ENCODE results near the gene LRRC70. TPM values are rescaled to one million over a fixed set of nuclear protein-coding genes. Genes with fewer than 3 reads are reported as not detected.

The LRRC70 gene
- total RNA-seq, 4 donors from 2014 or later, result 1.0 to 3.6 (median 2.3) TPM

DNA sequence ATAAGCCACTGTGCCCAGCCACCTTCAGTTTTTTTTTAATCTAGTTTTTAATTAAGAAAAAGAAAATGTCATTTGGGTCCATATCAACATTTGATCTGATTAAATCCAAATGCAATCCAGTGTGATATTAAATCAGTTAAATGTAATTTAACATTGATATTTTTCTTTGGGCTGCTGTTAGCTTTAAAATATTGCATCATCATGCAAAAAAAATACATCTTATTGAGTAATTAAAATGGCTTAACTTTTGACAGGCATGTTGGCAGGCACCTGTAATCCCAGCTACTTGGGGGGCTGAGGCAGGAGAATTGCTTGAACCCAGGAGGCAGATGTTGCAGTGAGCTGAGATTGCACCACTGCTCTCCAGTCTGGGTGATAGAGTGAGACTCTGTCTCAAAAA, 22.7 kb upstream of the LRRC70 start:
- no peaks in the 10 kb centered on the region for H3K4me1 ChIP-seq
- H3K9me3 ChIP-seq, result no peaks in the 10 kb centered on the region
- no peak overlapping the region for H3K27ac ChIP-seq (replicated peaks in 1 of 4)
- no peak for DNase-seq (ENCODE audit: extremely low spot score)
- TF ChIP-seq EP300 (IDR thresholded peaks at IDR 0.05), result no peak
- TF ChIP-seq POLR2AphosphoS5 (IDR thresholded peaks at IDR 0.05), result no peak
- TF ChIP-seq POLR2A (IDR thresholded peaks at IDR 0.05; ENCODE audit: low read depth), result no peak
- TF ChIP-seq, protein P1, sequence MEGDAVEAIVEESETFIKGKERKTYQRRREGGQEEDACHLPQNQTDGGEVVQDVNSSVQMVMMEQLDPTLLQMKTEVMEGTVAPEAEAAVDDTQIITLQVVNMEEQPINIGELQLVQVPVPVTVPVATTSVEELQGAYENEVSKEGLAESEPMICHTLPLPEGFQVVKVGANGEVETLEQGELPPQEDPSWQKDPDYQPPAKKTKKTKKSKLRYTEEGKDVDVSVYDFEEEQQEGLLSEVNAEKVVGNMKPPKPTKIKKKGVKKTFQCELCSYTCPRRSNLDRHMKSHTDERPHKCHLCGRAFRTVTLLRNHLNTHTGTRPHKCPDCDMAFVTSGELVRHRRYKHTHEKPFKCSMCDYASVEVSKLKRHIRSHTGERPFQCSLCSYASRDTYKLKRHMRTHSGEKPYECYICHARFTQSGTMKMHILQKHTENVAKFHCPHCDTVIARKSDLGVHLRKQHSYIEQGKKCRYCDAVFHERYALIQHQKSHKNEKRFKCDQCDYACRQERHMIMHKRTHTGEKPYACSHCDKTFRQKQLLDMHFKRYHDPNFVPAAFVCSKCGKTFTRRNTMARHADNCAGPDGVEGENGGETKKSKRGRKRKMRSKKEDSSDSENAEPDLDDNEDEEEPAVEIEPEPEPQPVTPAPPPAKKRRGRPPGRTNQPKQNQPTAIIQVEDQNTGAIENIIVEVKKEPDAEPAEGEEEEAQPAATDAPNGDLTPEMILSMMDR (IDR thresholded peaks at IDR 0.05), result no peak
- no peaks in the 10 kb centered on the region for H3K27me3 ChIP-seq
- peaks cover 0 to 57% (median 15%) of the 10 kb centered on the region in 4 donors for H3K36me3 ChIP-seq
- H3K4me3 ChIP-seq, result no peak overlapping the region
- intact Hi-C loops (cut with DNase I), result no loop called here

DNA sequence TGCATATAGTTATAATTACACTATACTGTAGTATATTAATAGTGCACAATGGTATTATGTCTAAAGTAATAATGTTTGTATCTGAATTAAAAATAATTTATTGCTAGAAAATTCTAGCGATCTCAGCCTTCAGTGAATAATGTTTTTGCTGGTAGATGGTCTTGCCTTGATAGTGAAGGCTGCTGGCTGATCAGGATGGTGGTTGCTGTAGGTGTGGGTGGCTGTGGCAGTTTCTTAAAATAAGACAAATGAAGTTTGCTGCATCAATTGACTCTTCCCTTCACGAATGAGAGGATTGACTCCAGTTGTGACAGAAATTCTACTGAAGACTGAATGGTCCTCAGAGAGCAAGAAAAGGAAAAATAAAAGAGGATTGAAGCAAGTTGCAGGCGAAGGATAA, 19.7 kb upstream of the LRRC70 start:
- Histone ChIP-seq H3K27ac (replicated peaks in 1 of 4) (no peak overlapping the region), H3K4me1 (no peaks in the 10 kb centered on the region), H3K4me3 (no peak overlapping the region), H3K27me3 (no peaks in the 10 kb centered on the region), H3K9me3 (no peaks in the 10 kb centered on the region), H3K36me3 (peaks cover 7 to 63% (median 11%) of the 10 kb centered on the region in 4 donors)
- TF ChIP-seq POLR2A (IDR thresholded peaks at IDR 0.05; ENCODE audit: low read depth) (no peak), EP300 (IDR thresholded peaks at IDR 0.05) (no peak), POLR2AphosphoS5 (IDR thresholded peaks at IDR 0.05) (no peak)
- TF ChIP-seq, protein P1 (IDR thresholded peaks at IDR 0.05), result no peak
- intact Hi-C loops (cut with DNase I), result no loop called here
- WGBS, result 91% methylated on average over 3 of the region's 3 CpGs
- DNase-seq (ENCODE audit: extremely low spot score), result no peak

DNA sequence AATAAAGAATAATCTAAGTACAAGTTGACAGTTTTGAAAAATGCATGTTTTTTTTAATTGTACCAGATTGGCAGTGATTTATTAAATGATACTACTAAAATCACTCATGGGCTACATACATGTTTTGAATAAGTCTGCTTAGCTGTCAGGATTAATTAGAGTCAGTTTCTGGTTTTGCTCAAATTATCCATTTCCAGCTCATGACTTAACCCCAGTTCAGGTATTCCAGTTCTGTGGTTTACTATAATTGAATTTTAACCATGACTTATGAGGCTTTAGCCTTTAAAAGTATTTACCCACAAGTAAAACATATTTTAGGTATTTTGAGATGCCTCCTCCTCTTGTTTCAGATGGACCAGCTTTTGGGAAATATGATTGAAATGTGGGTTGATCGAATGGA, 17.8 kb upstream of the LRRC70 start:
- peaks cover 7 to 45% (median 9%) of the 10 kb centered on the region in 4 donors for H3K36me3 ChIP-seq
- no peak overlapping the region for H3K4me3 ChIP-seq
- H3K27ac ChIP-seq (replicated peaks in 1 of 4), result no peak overlapping the region
- H3K9me3 ChIP-seq, result no peaks in the 10 kb centered on the region
- H3K4me1 ChIP-seq, result no peaks in the 10 kb centered on the region
- intact Hi-C loops (cut with DNase I), result no loop called here
- DNase-seq (ENCODE audit: extremely low spot score), result no peak
- 96% methylated on average over 1 of the region's 1 CpG for WGBS
- H3K27me3 ChIP-seq, result no peaks in the 10 kb centered on the region
- TF ChIP-seq POLR2A (IDR thresholded peaks at IDR 0.05; ENCODE audit: low read depth), result no peak
- TF ChIP-seq, protein P1 (IDR thresholded peaks at IDR 0.05), result no peak
- TF ChIP-seq EP300 (IDR thresholded peaks at IDR 0.05), result no peak
- no peak for TF ChIP-seq POLR2AphosphoS5 (IDR thresholded peaks at IDR 0.05)

- H3K9me3 ChIP-seq, result peaks cover 0 to 7% (median 0%) of the 10 kb centered on the region in 4 donors
- H3K4me3 ChIP-seq, result no peak overlapping the region
- WGBS, result 89% methylated on average over 1 of the region's 1 CpG
- intact Hi-C loops (cut with DNase I), result no loop called here
- H3K27me3 ChIP-seq, result no peaks in the 10 kb centered on the region
- TF ChIP-seq, protein P1 (IDR thresholded peaks at IDR 0.05), result no peak
- TF ChIP-seq POLR2AphosphoS5 (IDR thresholded peaks at IDR 0.05) (no peak), EP300 (IDR thresholded peaks at IDR 0.05) (no peak), POLR2A (IDR thresholded peaks at IDR 0.05; ENCODE audit: low read depth) (no peak)
- peaks cover 7 to 48% (median 14%) of the 10 kb centered on the region in 4 donors for H3K36me3 ChIP-seq
- no peak for DNase-seq (ENCODE audit: extremely low spot score)
- H3K4me1 ChIP-seq, result no peaks in the 10 kb centered on the region
- H3K27ac ChIP-seq (replicated peaks in 1 of 4), result no peak overlapping the region
Observed at GRCh38 chr5:62561896-62562295, 16.7 kb upstream of the LRRC70 start.

GRCh38 chr5:62562867-62563266, 15.8 kb upstream of the LRRC70 start:
- Histone ChIP-seq H3K9me3 (peaks cover 0 to 14% (median 1%) of the 10 kb centered on the region in 4 donors), H3K4me3 (no peak overlapping the region), H3K27ac (replicated peaks in 1 of 4) (no peak overlapping the region), H3K4me1 (no peaks in the 10 kb centered on the region), H3K27me3 (no peaks in the 10 kb centered on the region), H3K36me3 (peaks cover 7 to 47% (median 18%) of the 10 kb centered on the region in 4 donors)
- 97% methylated on average over 1 of the region's 1 CpG for WGBS
- DNase-seq (ENCODE audit: extremely low spot score), result no peak
- intact Hi-C loops (cut with DNase I), result no loop called here
- no peak for TF ChIP-seq EP300 (IDR thresholded peaks at IDR 0.05)
- no peak for TF ChIP-seq POLR2AphosphoS5 (IDR thresholded peaks at IDR 0.05)
- TF ChIP-seq, protein P1 (IDR thresholded peaks at IDR 0.05), result no peak
- TF ChIP-seq POLR2A (IDR thresholded peaks at IDR 0.05; ENCODE audit: low read depth), result no peak
